GM23338 (cell line): ENCODE data around the gene BCAP29. TPM values are rescaled to one million over a fixed set of nuclear protein-coding genes. Genes with fewer than 3 reads are reported as not detected.

Experiments
- ATAC-seq: fragments of 200-7000 bp; cut with Tn5 transposase; 3 replicates; pipeline ENCODE4 v1.9.1; 2020
- DNase-seq: peaks from one replicate; pipeline ENCODE4 v3.0.0-alpha.2; 2015; ENCODE audit warnings: low spot score
- H2AFZ ChIP-seq: fragments of 200-600 bp; sonication (generic); 2 replicates; pipeline ENCODE4 v1.8.0; 2016; ENCODE audit warnings: antibody characterized with exemption, mild to moderate bottlenecking, moderate library complexity
- H3F3A ChIP-seq: fragments of 200-600 bp; sonication (generic); replicated peaks from 2 replicates; pipeline ENCODE4 v1.8.0; 2017; ENCODE audit warnings: antibody characterized with exemption, mixed run types, low read depth
- H3K27ac ChIP-seq: fragments of 200-600 bp; sonication (generic); 2 replicates; pipeline ENCODE4 v1.6.1; 2016; ENCODE audit warnings: low read depth
- H3K27me3 ChIP-seq: fragments of 200-600 bp; sonication (generic); 2 replicates; pipeline ENCODE4 v1.8.0; 2016; ENCODE audit warnings: mild to moderate bottlenecking, mixed run types, moderate library complexity; ENCODE audit not compliant: insufficient read depth
- H3K36me3 ChIP-seq: fragments of 200-600 bp; sonication (generic); 2 replicates; pipeline ENCODE4 v1.8.0; 2016; ENCODE audit warnings: mild to moderate bottlenecking; ENCODE audit not compliant: insufficient read depth
- H3K4me1 ChIP-seq: fragments of 200-600 bp; sonication (generic); 2 replicates; pipeline ENCODE4 v1.8.0; 2016; ENCODE audit warnings: mild to moderate bottlenecking, moderate library complexity; ENCODE audit not compliant: insufficient read depth
- H3K4me2 ChIP-seq: fragments of 200-600 bp; sonication (generic); 2 replicates; pipeline ENCODE4 v1.7.1; 2017; ENCODE audit warnings: mixed run types
- H3K4me3 ChIP-seq: fragments of 200-600 bp; sonication (generic); 2 replicates; pipeline ENCODE4 v1.6.1; 2016; ENCODE audit warnings: mixed run types
- H3K79me2 ChIP-seq: fragments of 200-600 bp; sonication (generic); replicated peaks from 2 replicates; pipeline ENCODE4 v1.8.0; 2017; ENCODE audit warnings: mild to moderate bottlenecking; ENCODE audit not compliant: insufficient read depth
- H3K9me2 ChIP-seq: fragments of 200-600 bp; sonication (generic); 2 replicates; pipeline ENCODE4 v1.8.0; 2017; ENCODE audit not compliant: insufficient read depth
- H4K20me1 ChIP-seq: fragments of 200-600 bp; sonication (generic); replicated peaks from 2 replicates; pipeline ENCODE4 v1.8.0; 2017; ENCODE audit warnings: mild to moderate bottlenecking; ENCODE audit not compliant: insufficient read depth
- H3K27ac Mint-ChIP-seq: 2 replicates; pipeline ENCODE4 v1.8.0; 2020; ENCODE audit warnings: inconsistent platforms, mild to moderate bottlenecking, moderate library complexity, mixed read lengths
- H3K27me3 Mint-ChIP-seq: 3 replicates; pipeline ENCODE4 v1.8.0; 2022; ENCODE audit warnings: low read depth, mild to moderate bottlenecking, moderate library complexity, mixed read lengths, inconsistent platforms; ENCODE audit not compliant: insufficient read depth, poor library complexity
- H3K36me3 Mint-ChIP-seq: 3 replicates; pipeline ENCODE4 v1.8.0; 2021; ENCODE audit warnings: low read depth, mild to moderate bottlenecking, inconsistent platforms, moderate library complexity, mixed read lengths
- H3K4me1 Mint-ChIP-seq: 3 replicates; pipeline ENCODE4 v1.8.0; 2020; ENCODE audit warnings: mild to moderate bottlenecking, inconsistent platforms, mixed read lengths
- H3K4me3 Mint-ChIP-seq: 3 replicates; pipeline ENCODE4 v1.8.0; 2021; ENCODE audit warnings: moderate library complexity, mild to moderate bottlenecking, inconsistent platforms, mixed read lengths
- H3K9me3 Mint-ChIP-seq: 3 replicates; pipeline ENCODE4 v1.8.0; 2020; ENCODE audit warnings: moderate library complexity, mild to moderate bottlenecking, inconsistent platforms, mixed read lengths
- EZH2 ChIP-seq: fragments of 200-600 bp; sonication (generic); IDR thresholded peaks from one replicate; pipeline ENCODE4 v1.8.0; 2017; ENCODE audit warnings: antibody characterized with exemption, mild to moderate bottlenecking, low read depth; ENCODE audit not compliant: unreplicated experiment
- EZH2phosphoT487 ChIP-seq: fragments of 200-600 bp; sonication (generic); IDR thresholded peaks from one replicate; pipeline ENCODE4 v1.8.1; 2018; ENCODE audit warnings: antibody characterized with exemption; ENCODE audit not compliant: unreplicated experiment
- JUNB ChIP-seq: IDR thresholded peaks from one replicate; pipeline ENCODE4 v1.6.1; 2016; ENCODE audit warnings: antibody characterized with exemption; ENCODE audit not compliant: unreplicated experiment
- NANOG ChIP-seq: IDR thresholded peaks from 2 replicates; pipeline ENCODE4 v1.6.1; 2016; ENCODE audit warnings: antibody characterized with exemption, borderline replicate concordance
- POLR2AphosphoS5 ChIP-seq: IDR thresholded peaks from 2 replicates; pipeline ENCODE4 v1.6.1; 2016; ENCODE audit warnings: antibody characterized with exemption, low read depth
- STAT1 ChIP-seq: IDR thresholded peaks from one replicate; pipeline ENCODE4 v1.6.1; 2016; ENCODE audit warnings: antibody characterized with exemption; ENCODE audit not compliant: unreplicated experiment
- ZNF114 ChIP-seq: fragments of 250-450 bp; sonication (Bioruptor Pico); IDR thresholded peaks from 2 replicates; pipeline ENCODE4 v1.5.0; 2020; ENCODE audit warnings: mild to moderate bottlenecking, moderate library complexity
- ZNF331 ChIP-seq: fragments of 250-450 bp; sonication (Bioruptor Pico); IDR thresholded peaks from 2 replicates; pipeline ENCODE4 v1.5.0; 2020; ENCODE audit warnings: low read depth, mild to moderate bottlenecking, moderate library complexity
- polyA plus RNA-seq: library from polyadenylated mRNA; unstranded; fragments of >200 nt; fragmentation: Nextera tagmentation; extraction: Ambion mirVana; gene quantifications from 2 replicates; pipeline ENCODE4 v1.2.1, GENCODE V29; 2016
- total RNA-seq: library from RNA; depleted of rRNA; stranded (reverse); fragments of >200 nt; shearing (Covaris generic); gene quantifications from 2 replicates; pipeline ENCODE4 v1.2.3, GENCODE V29; 2014
- TF ChIP-seq, protein P1 (sequence below): fragments of 250-450 bp; sonication (Bioruptor Pico); IDR thresholded peaks from 2 replicates; pipeline ENCODE4 v1.5.0; 2020; ENCODE audit warnings: mild to moderate bottlenecking, moderate library complexity
- TF ChIP-seq, protein P2 (sequence below): IDR thresholded peaks from one replicate; pipeline ENCODE4 v1.6.1; 2018; ENCODE audit warnings: antibody characterized with exemption; ENCODE audit not compliant: unreplicated experiment

Gene BCAP29
- total and polyA plus RNA-seq, 2 experiments from 2014 or later = 18.4 to 24.0 TPM

DNA sequence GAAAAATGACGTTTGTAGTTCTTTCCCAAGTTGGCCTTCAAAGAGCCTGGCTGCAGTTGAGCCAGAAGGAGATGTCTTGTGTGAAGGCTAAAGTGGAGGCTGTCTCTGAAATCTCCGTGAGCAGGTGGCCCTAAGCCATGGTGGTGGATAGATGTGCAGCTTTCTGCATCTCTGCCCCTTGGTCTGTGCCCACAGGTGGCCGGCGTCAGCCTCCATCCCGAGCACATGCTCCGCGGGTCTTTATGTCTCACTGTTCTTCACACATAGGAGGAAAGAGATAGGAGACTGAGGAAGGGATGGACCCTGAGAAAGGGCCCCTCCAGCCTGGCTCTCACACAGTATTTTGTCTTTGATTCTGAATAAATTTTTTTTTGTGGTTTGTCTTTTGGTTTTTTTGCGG lies 50.3 kb downstream of the BCAP29 start:
- Mint-ChIP-seq H3K4me1 (peaks cover 16% of the 10 kb centered on the region), H3K9me3 (no peaks in the 10 kb centered on the region; the same call in 2 of the 3 replicates), H3K27me3 (peaks cover 2% of the 10 kb centered on the region), H3K27ac (no peak overlapping the region), H3K4me3 (no peak overlapping the region), H3K36me3 (no peaks in the 10 kb centered on the region)
- no peaks in the 10 kb centered on the region for H3K27me3 ChIP-seq
- H3K27ac ChIP-seq = no peak overlapping the region
- H3K4me2 ChIP-seq = no peak overlapping the region
- TF ChIP-seq JUNB (no peak), NANOG (no peak), ZNF331 (no peak)
- H2AFZ ChIP-seq = no peak overlapping the region
- H3F3A ChIP-seq = no peaks in the 10 kb centered on the region
- DNase-seq (no peak), ATAC-seq (no peak)
- no peaks in the 10 kb centered on the region for H3K79me2 ChIP-seq
- H3K36me3 ChIP-seq = no peaks in the 10 kb centered on the region
- no peaks in the 10 kb centered on the region for H3K9me2 ChIP-seq
- H3K4me1 ChIP-seq = 0 out of 2 replicates have a peak, but pooled peaks cover 8% of the 10 kb centered on the region
- no peak overlapping the region for H3K4me3 ChIP-seq
- H4K20me1 ChIP-seq = no peaks in the 10 kb centered on the region

DNA sequence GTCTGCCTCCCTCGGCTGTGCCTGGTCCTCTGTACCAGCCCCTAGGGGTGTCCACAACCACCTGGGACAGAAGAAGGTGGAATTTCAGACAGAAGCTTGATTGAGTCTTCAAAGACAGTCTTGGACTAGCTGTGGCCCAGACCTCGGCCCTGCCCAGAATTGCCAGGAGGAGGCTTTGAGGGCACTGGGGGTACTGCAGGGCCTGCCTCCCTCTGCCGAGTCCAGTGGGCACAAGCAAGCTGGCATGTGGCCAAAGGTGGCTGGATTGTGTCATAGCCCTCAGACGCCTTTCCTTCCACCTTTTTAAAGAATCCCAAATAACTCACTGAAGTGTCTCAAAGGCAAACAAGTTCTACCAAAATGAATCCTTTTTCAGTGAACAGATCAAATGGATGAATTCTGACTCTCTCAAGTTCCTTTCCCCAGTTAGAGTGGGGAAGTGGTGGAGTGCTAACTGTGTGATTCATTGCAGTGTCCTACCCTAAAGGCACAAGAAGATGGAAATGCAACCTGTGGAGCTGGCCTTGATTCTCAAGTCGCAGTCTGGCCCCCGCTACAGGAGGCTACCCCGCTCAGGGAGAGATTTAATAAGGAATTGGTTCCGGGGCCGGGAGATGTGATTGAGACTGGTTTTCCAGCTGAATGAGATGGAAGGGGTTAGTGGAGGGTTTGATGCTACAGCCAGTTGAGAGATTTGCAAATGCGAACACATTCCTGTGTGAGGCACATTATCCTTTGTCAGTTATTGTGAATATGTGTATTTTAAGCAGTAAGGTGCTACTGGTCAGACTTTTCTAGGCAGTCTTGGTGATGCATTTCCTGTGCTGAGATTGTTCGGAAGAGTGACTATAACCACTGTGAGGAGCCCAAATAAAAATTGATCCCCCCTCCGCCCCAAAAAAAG lies 51.8 kb downstream of the BCAP29 start:
- Histone ChIP-seq H3K9me2 (no peaks in the 10 kb centered on the region), H3K4me3 (no peak overlapping the region), H3K4me1 (0 out of 2 replicates have a peak, but pooled peaks cover 8% of the 10 kb centered on the region), H3K4me2 (peak overlapping the region; percentile 29; the same call in 1 of the 2 replicates), H3K79me2 (no peaks in the 10 kb centered on the region), H3F3A (no peaks in the 10 kb centered on the region), H3K27ac (no peak overlapping the region), H2AFZ (peak overlapping the region; percentile 78), H3K36me3 (no peaks in the 10 kb centered on the region), H4K20me1 (no peaks in the 10 kb centered on the region), H3K27me3 (no peaks in the 10 kb centered on the region)
- ATAC-seq = peak; percentile 71
- no peak overlapping the region for H3K27ac Mint-ChIP-seq
- H3K4me3 Mint-ChIP-seq = no peak overlapping the region
- H3K9me3 Mint-ChIP-seq = no peaks in the 10 kb centered on the region; the same call in 1 of the 3 replicates
- peaks cover 16% of the 10 kb centered on the region for H3K4me1 Mint-ChIP-seq
- no peak for DNase-seq
- no peak for TF ChIP-seq EZH2
- TF ChIP-seq, protein P1, sequence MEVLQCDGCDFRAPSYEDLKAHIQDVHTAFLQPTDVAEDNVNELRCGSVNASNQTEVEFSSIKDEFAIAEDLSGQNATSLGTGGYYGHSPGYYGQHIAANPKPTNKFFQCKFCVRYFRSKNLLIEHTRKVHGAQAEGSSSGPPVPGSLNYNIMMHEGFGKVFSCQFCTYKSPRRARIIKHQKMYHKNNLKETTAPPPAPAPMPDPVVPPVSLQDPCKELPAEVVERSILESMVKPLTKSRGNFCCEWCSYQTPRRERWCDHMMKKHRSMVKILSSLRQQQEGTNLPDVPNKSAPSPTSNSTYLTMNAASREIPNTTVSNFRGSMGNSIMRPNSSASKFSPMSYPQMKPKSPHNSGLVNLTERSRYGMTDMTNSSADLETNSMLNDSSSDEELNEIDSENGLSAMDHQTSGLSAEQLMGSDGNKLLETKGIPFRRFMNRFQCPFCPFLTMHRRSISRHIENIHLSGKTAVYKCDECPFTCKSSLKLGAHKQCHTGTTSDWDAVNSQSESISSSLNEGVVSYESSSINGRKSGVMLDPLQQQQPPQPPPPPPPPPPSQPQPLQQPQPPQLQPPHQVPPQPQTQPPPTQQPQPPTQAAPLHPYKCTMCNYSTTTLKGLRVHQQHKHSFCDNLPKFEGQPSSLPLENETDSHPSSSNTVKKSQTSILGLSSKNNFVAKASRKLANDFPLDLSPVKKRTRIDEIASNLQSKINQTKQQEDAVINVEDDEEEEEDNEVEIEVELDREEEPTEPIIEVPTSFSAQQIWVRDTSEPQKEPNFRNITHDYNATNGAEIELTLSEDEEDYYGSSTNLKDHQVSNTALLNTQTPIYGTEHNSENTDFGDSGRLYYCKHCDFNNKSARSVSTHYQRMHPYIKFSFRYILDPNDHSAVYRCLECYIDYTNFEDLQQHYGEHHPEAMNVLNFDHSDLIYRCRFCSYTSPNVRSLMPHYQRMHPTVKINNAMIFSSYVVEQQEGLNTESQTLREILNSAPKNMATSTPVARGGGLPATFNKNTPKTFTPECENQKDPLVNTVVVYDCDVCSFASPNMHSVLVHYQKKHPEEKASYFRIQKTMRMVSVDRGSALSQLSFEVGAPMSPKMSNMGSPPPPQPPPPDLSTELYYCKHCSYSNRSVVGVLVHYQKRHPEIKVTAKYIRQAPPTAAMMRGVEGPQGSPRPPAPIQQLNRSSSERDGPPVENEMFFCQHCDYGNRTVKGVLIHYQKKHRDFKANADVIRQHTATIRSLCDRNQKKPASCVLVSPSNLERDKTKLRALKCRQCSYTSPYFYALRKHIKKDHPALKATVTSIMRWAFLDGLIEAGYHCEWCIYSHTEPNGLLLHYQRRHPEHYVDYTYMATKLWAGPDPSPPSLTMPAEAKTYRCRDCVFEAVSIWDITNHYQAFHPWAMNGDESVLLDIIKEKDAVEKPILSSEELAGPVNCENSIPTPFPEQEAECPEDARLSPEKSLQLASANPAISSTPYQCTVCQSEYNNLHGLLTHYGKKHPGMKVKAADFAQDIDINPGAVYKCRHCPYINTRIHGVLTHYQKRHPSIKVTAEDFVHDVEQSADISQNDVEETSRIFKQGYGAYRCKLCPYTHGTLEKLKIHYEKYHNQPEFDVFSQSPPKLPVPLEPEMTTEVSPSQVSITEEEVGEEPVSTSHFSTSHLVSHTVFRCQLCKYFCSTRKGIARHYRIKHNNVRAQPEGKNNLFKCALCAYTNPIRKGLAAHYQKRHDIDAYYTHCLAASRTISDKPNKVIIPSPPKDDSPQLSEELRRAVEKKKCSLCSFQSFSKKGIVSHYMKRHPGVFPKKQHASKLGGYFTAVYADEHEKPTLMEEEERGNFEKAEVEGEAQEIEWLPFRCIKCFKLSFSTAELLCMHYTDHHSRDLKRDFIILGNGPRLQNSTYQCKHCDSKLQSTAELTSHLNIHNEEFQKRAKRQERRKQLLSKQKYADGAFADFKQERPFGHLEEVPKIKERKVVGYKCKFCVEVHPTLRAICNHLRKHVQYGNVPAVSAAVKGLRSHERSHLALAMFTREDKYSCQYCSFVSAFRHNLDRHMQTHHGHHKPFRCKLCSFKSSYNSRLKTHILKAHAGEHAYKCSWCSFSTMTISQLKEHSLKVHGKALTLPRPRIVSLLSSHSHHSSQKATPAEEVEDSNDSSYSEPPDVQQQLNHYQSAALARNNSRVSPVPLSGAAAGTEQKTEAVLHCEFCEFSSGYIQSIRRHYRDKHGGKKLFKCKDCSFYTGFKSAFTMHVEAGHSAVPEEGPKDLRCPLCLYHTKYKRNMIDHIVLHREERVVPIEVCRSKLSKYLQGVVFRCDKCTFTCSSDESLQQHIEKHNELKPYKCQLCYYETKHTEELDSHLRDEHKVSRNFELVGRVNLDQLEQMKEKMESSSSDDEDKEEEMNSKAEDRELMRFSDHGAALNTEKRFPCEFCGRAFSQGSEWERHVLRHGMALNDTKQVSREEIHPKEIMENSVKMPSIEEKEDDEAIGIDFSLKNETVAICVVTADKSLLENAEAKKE = no peak
- no peak for TF ChIP-seq ZNF114
- TF ChIP-seq, protein P2, sequence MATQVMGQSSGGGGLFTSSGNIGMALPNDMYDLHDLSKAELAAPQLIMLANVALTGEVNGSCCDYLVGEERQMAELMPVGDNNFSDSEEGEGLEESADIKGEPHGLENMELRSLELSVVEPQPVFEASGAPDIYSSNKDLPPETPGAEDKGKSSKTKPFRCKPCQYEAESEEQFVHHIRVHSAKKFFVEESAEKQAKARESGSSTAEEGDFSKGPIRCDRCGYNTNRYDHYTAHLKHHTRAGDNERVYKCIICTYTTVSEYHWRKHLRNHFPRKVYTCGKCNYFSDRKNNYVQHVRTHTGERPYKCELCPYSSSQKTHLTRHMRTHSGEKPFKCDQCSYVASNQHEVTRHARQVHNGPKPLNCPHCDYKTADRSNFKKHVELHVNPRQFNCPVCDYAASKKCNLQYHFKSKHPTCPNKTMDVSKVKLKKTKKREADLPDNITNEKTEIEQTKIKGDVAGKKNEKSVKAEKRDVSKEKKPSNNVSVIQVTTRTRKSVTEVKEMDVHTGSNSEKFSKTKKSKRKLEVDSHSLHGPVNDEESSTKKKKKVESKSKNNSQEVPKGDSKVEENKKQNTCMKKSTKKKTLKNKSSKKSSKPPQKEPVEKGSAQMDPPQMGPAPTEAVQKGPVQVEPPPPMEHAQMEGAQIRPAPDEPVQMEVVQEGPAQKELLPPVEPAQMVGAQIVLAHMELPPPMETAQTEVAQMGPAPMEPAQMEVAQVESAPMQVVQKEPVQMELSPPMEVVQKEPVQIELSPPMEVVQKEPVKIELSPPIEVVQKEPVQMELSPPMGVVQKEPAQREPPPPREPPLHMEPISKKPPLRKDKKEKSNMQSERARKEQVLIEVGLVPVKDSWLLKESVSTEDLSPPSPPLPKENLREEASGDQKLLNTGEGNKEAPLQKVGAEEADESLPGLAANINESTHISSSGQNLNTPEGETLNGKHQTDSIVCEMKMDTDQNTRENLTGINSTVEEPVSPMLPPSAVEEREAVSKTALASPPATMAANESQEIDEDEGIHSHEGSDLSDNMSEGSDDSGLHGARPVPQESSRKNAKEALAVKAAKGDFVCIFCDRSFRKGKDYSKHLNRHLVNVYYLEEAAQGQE = no peak
- TF ChIP-seq JUNB = no peak
- no peak for TF ChIP-seq ZNF331
- TF ChIP-seq STAT1 = no peak
- TF ChIP-seq POLR2AphosphoS5 = no peak
- TF ChIP-seq NANOG = no peak
- TF ChIP-seq EZH2phosphoT487 = no peak
- H3K27me3 Mint-ChIP-seq = peaks cover 4% of the 10 kb centered on the region
- no peaks in the 10 kb centered on the region for H3K36me3 Mint-ChIP-seq
